K562 (cell line): ENCODE results near the gene WASF2. TPM values are rescaled to one million over a fixed set of nuclear protein-coding genes. Genes with fewer than 3 reads are reported as not detected.
A peak's percentile ranks its signal among the peaks of the same experiment; 100 is the strongest.

ENCODE experiments used
- DACH1 ChIP-seq: fragments of 450-650 bp; IDR thresholded peaks from 2 replicates; pipeline ENCODE4 v1.6.1; 2018; ENCODE audit not compliant: partially characterized antibody
- MBD1 ChIP-seq: fragments of 250-450 bp; sonication (Bioruptor Pico); IDR thresholded peaks from 2 replicates; pipeline ENCODE4 v1.8.0; 2022; ENCODE audit warnings: inconsistent platforms
- PCBP1 ChIP-seq: fragments of 200-400 bp; formaldehyde crosslinking; IDR thresholded peaks from 2 replicates; pipeline ENCODE4 v1.6.1; 2018; ENCODE audit warnings: mild to moderate bottlenecking, low read depth, low read length; ENCODE audit not compliant: poor library complexity, severe bottlenecking
- POLR2G ChIP-seq: fragments of 200-400 bp; formaldehyde crosslinking; IDR thresholded peaks from 2 replicates; pipeline ENCODE4 v1.6.1; 2017; ENCODE audit warnings: low read depth, mild to moderate bottlenecking, antibody characterized with exemption, low read length, moderate library complexity
- PURB ChIP-seq: sonication (generic); formaldehyde crosslinking; IDR thresholded peaks from 2 replicates; pipeline ENCODE4 v1.9.0; 2021; ENCODE audit warnings: low read depth, mild to moderate bottlenecking, missing genetic modification reagents
- SPI1 ChIP-seq: IDR thresholded peaks from 2 replicates; pipeline ENCODE4 v1.6.1; 2011; ENCODE audit warnings: low read depth, low read length, control low read depth, borderline replicate concordance
- ZBTB12 ChIP-seq: fragments of 250-450 bp; sonication (Bioruptor Pico); IDR thresholded peaks from 2 replicates; pipeline ENCODE4 v1.4.0; 2020
- ZNF398 ChIP-seq: fragments of 250-450 bp; sonication (Bioruptor Pico); IDR thresholded peaks from 2 replicates; pipeline ENCODE4 v1.8.0; 2021; ENCODE audit warnings: moderate library complexity, mild to moderate bottlenecking, inconsistent platforms
- polyA plus RNA-seq, 8 experiments: library from polyadenylated mRNA; depleted of rRNA in 4 of 8; stranded (reverse) in 5 of 8; unstranded in 3 of 8; fragments of >200 nt; fragmentation: Nextera tagmentation in 2 of 8; fragmentation: Illumina TruSeq in 1 of 8; extraction: Ambion mirVana in 2 of 8; extraction: Trizol in 1 of 8; gene quantifications; 2 replicates each; pipeline versions ENCODE4 v1.2.1 to v1.2.3, GENCODE V29; 2011 to 2014; ENCODE audit warnings: inconsistent platforms in 1 of 8, missing spikeins in 1 of 8
- total RNA-seq, 7 experiments: library from RNA; depleted of rRNA in 6 of 7; stranded (reverse); fragments of >200 nt in 6 of 7; fragmentation: Illumina TruSeq in 2 of 7; extraction: Trizol in 2 of 7; gene quantifications; 2 replicates each; pipeline versions ENCODE4 v1.2.1 to v1.2.3, GENCODE V29; 2011 to 2021; ENCODE audit warnings: low replicate concordance in 1 of 7

Gene WASF2
- total and polyA plus RNA-seq, 9 of the 15 experiments (the other 6 are each of a cell fraction or from before 2014, with no cell fraction given) = 8.2 to 163 (median 31.2) TPM

- TF ChIP-seq DACH1 = no peak
- TF ChIP-seq ZNF398 = no peak
- TF ChIP-seq SPI1 = no peak
- 0 out of 2 replicates have a peak, but pooled peaks have one; percentile 13 for TF ChIP-seq POLR2G
- peak; percentile 38 for TF ChIP-seq PCBP1
- no peak for TF ChIP-seq MBD1 (CRISPR knock-in tag)
- TF ChIP-seq PURB (CRISPR knock-in tag) = no peak
- no peak for TF ChIP-seq ZBTB12
- TF ChIP-seq, all 486 proteins: peak for 4
These were observed 133.2 kb downstream of the WASF2 start (continued) for GRCh38 chr1:27356619-27357280.
